ENCODE measurements around the gene TEX9. TPM values are rescaled to one million over a fixed set of nuclear protein-coding genes. Genes with fewer than 3 reads are reported as not detected.

Gene TEX9
- total and polyA plus RNA-seq, 7 experiments from 2014 or later, result 0.44 to 3.1 (median 1.7) TPM

Other genes with a start within 250 kb of the TEX9 start
- gene RFX7, start 121.5 kb upstream of the TEX9 start, total RNA-seq, result 10 to 100 TPM; 21.2 to 48.7 (median 29.5) TPM
- 1 to 10 TPM; 4.1 to 5.0 TPM for gene RFX7, start 121.5 kb upstream of the TEX9 start, polyA plus RNA-seq
- gene MNS1, start 99.7 kb downstream of the TEX9 start, total RNA-seq, result under 1 TPM in 2 of 5 experiments, not detected in 3; 0.24 to 0.53 TPM
- gene MNS1, start 99.7 kb downstream of the TEX9 start, polyA plus RNA-seq, result under 1 TPM in 1 of 2 donors, not detected in 1; 0.31 TPM